Hepatocyte (in vitro differentiated cells): ENCODE results near the gene MYMX.

Source experiments
- CTCF ChIP-seq: fragments of 200-600 bp; sonication (generic); IDR thresholded peaks from 2 replicates; pipeline ENCODE4 v1.5.1; 2016; ENCODE audit warnings: antibody characterized with exemption, mild to moderate bottlenecking; ENCODE audit not compliant: poor library complexity
- EZH2phosphoT487 ChIP-seq: fragments of 200-600 bp; sonication (generic); IDR thresholded peaks from one replicate; pipeline ENCODE4 v1.6.1; 2018; ENCODE audit warnings: antibody characterized with exemption, mild to moderate bottlenecking, low read depth, moderate library complexity; ENCODE audit not compliant: unreplicated experiment, severe bottlenecking

GRCh38 chr6:44249082-44249748 is 32.5 kb downstream of the MYMX start:
- TF ChIP-seq EZH2phosphoT487 (no peak), CTCF (no peak)
